ENCODE measurements around the gene ACSF3. TPM values are rescaled to one million over a fixed set of nuclear protein-coding genes. Genes with fewer than 3 reads are reported as not detected.

The ACSF3 gene
- total and polyA plus RNA-seq, 2 of the 4 experiments (the other 2 are of a cell fraction) = 9.5 to 14.2 TPM

DNA sequence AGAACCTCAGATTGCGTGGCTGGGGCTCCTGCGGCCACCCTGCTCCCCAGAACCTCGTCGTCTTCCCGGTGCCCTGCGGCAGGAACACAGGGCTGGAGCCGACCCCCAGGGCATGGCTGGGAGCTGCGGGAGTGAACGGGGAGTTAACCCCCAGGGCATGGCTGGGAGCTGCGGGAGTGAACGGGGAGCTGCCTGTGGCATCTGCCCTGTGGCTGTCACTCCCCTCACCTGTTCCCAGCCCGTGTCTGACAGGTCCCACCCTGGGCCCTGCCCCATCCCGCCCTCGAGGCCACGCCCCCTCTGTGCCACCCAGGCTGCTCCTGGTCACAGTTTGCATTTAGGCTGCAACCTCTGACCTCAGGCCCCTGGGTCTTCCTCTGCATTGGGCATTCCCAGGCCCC lies 39.4 kb upstream of the ACSF3 start:
- Histone ChIP-seq H4K91ac (ENCODE audit: insufficient read depth, low read depth, low read length) (no peak overlapping the region), H3K4me1 (ENCODE audit: control insufficient read depth, insufficient read depth, low read length) (no peaks in the 10 kb centered on the region), H2AFZ (replicated peaks; ENCODE audit: low read length, poor library complexity) (no peak overlapping the region), H3K79me1 (ENCODE audit: low read depth in 1 of 2, low read length in 2 of 2) (no peaks in the 10 kb centered on the region), H4K20me1 (ENCODE audit: insufficient read depth, low read length) (no peaks in the 10 kb centered on the region; the same call in 1 of the 2 replicates), H3K23ac (ENCODE audit: low read depth, low read length) (no peak overlapping the region), H2BK120ac (ENCODE audit: low read depth, low read length) (no peak overlapping the region), H3K27ac (ENCODE audit: insufficient read depth, low read length) (no peak overlapping the region), H4K8ac (ENCODE audit: low read depth in 2 of 2, low read length in 2 of 2) (no peak overlapping the region), H3K36me3 (ENCODE audit: control insufficient read depth, insufficient read depth, low read length) (no peaks in the 10 kb centered on the region), H2BK20ac (ENCODE audit: low read depth, low read length) (no peak overlapping the region), H2AK5ac (ENCODE audit: low read depth, low read length) (no peak overlapping the region), H3K18ac (ENCODE audit: low read depth, low read length) (no peak overlapping the region), H3K4ac (ENCODE audit: low read depth, low read length) (no peak overlapping the region), H2BK15ac (ENCODE audit: low read depth, low read length) (no peak overlapping the region), H3K9me3 (ENCODE audit: control insufficient read depth, insufficient read depth, low read length) (no peaks in the 10 kb centered on the region), H4K5ac (ENCODE audit: low read depth, low read length) (no peak overlapping the region), H3K4me3 (ENCODE audit: insufficient read depth, low read depth, low read length) (no peak overlapping the region), H3K56ac (ENCODE audit: extremely low read depth, insufficient read depth, low read length) (no peak overlapping the region), H3K27me3 (ENCODE audit: control insufficient read depth, insufficient read depth, low read length) (peaks cover 23% of the 10 kb centered on the region; the same call in 1 of the 2 replicates), H2BK5ac (ENCODE audit: low read depth, low read length, poor library complexity, severe bottlenecking) (no peak overlapping the region), H3K9me1 (ENCODE audit: insufficient read depth, low read length) (no peaks in the 10 kb centered on the region), H3K4me2 (ENCODE audit: low read depth, low read length) (no peak overlapping the region), H3K14ac (replicated peaks; ENCODE audit: low read depth, low read length) (no peak overlapping the region), H3K9ac (ENCODE audit: low read depth, low read length) (no peak overlapping the region), H2AK9ac (replicated peaks; ENCODE audit: low read depth, low read length, poor library complexity) (no peak overlapping the region)
- TF ChIP-seq NFE2L2 (IDR thresholded peaks at IDR 0.05; ENCODE audit: low read depth, low read length) (no peak), FOS (IDR thresholded peaks at IDR 0.05; ENCODE audit: low read depth, low read length) (no peak), SMC3 (IDR thresholded peaks at IDR 0.05; ENCODE audit: low read depth, low read length) (no peak), MAFK (IDR thresholded peaks at IDR 0.05; ENCODE audit: low read depth, low read length) (no peak), BHLHE40 (IDR thresholded peaks at IDR 0.05; ENCODE audit: low read depth, low read length) (no peak), POLR2A (IDR thresholded peaks at IDR 0.05; ENCODE audit: low read depth, low read length) (no peak)
- TF ChIP-seq, protein P1, sequence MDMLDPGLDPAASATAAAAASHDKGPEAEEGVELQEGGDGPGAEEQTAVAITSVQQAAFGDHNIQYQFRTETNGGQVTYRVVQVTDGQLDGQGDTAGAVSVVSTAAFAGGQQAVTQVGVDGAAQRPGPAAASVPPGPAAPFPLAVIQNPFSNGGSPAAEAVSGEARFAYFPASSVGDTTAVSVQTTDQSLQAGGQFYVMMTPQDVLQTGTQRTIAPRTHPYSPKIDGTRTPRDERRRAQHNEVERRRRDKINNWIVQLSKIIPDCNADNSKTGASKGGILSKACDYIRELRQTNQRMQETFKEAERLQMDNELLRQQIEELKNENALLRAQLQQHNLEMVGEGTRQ (IDR thresholded peaks at IDR 0.05; ENCODE audit: low read depth, low read length) = no peak
- TF ChIP-seq, protein P2, sequence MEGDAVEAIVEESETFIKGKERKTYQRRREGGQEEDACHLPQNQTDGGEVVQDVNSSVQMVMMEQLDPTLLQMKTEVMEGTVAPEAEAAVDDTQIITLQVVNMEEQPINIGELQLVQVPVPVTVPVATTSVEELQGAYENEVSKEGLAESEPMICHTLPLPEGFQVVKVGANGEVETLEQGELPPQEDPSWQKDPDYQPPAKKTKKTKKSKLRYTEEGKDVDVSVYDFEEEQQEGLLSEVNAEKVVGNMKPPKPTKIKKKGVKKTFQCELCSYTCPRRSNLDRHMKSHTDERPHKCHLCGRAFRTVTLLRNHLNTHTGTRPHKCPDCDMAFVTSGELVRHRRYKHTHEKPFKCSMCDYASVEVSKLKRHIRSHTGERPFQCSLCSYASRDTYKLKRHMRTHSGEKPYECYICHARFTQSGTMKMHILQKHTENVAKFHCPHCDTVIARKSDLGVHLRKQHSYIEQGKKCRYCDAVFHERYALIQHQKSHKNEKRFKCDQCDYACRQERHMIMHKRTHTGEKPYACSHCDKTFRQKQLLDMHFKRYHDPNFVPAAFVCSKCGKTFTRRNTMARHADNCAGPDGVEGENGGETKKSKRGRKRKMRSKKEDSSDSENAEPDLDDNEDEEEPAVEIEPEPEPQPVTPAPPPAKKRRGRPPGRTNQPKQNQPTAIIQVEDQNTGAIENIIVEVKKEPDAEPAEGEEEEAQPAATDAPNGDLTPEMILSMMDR (conservative IDR thresholded peaks at IDR 0.05; ENCODE audit: low read depth, low read length) = no peak
- TF ChIP-seq, protein P3, sequence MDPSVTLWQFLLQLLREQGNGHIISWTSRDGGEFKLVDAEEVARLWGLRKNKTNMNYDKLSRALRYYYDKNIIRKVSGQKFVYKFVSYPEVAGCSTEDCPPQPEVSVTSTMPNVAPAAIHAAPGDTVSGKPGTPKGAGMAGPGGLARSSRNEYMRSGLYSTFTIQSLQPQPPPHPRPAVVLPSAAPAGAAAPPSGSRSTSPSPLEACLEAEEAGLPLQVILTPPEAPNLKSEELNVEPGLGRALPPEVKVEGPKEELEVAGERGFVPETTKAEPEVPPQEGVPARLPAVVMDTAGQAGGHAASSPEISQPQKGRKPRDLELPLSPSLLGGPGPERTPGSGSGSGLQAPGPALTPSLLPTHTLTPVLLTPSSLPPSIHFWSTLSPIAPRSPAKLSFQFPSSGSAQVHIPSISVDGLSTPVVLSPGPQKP (IDR thresholded peaks at IDR 0.05; ENCODE audit: borderline replicate concordance, low read depth, low read length) = no peak
- ChIA-PET CTCF (no interaction called here), POLR2A (ENCODE audit: unreplicated experiment) (no interaction called here)
- in situ Hi-C loops (cut with MboI; ENCODE audit: low sequenced_read_pairs) = no loop called here
- intact Hi-C loops (cut with micrococcal nuclease) = no loop called here
- dilution Hi-C loops (cut with HindIII; ENCODE audit: low sequenced_read_pairs, unreplicated experiment) = no loop called here
- ATAC-seq (ENCODE audit: low read depth) (no peak), DNase-seq (no peak)
- no TSS peak for BruUV-seq (replicated peaks)
- 20% methylated on average over 1 of the region's 15 CpGs; no CpG with 5 or more reads in 1 of the 2 experiments for WGBS, 2 experiments (ENCODE audit: extremely low coverage in 2 of 2, insufficient read length in 1 of 2)
